Uterus (tissue), 4 donors: ENCODE data around the gene KLHDC8B. TPM values are rescaled to one million over a fixed set of nuclear protein-coding genes. Genes with fewer than 3 reads are reported as not detected.

Experiments used
- DNase-seq, 2 donors: peaks; one replicate each; pipeline ENCODE4 v3.0.0-alpha.2; 2019 to 2020
- H3K27ac ChIP-seq, 2 donors: fragments of 200-600 bp; sonication (generic); 1 replicate in 1 of 2; 2 replicates in 1 of 2; pipeline ENCODE4 v1.5.1; 2016 to 2018
- H3K27me3 ChIP-seq, 2 donors: fragments of 200-600 bp; sonication (generic); one replicate each; pipeline ENCODE4 v1.5.1; 2018 to 2019; ENCODE audit warnings: control low read depth in 1 of 2
- H3K36me3 ChIP-seq, 2 donors: fragments of 200-600 bp; sonication (generic); one replicate each; pipeline ENCODE4 v1.5.1; 2019; ENCODE audit warnings: control low read depth in 1 of 2
- H3K4me1 ChIP-seq, 2 donors: fragments of 200-600 bp; sonication (generic); one replicate each; pipeline ENCODE4 v1.5.1; 2018 to 2019; ENCODE audit warnings: control low read depth in 1 of 2
- H3K4me3 ChIP-seq, 2 donors: fragments of 200-600 bp; sonication (generic); 1 replicate in 1 of 2; 2 replicates in 1 of 2; pipeline ENCODE4 v1.5.1; 2018 to 2019; ENCODE audit warnings: mild to moderate bottlenecking in 1 of 2
- H3K9me3 ChIP-seq, 2 donors: fragments of 200-600 bp; sonication (generic); one replicate each; pipeline ENCODE4 v1.5.1; 2019; ENCODE audit warnings: control low read depth in 1 of 2
- CTCF ChIP-seq, 4 experiments: fragments of 200-600 bp in 2 of 4; fragments of 450-650 bp in 2 of 4; sonication (generic) in 2 of 4; IDR thresholded peaks; one replicate each; pipeline ENCODE4 v1.5.1; 2016 to 2019; ENCODE audit warnings: antibody characterized with exemption in 4 of 4, mild to moderate bottlenecking in 2 of 4, moderate library complexity in 1 of 4
- POLR2A ChIP-seq, 2 donors: fragments of 450-650 bp; IDR thresholded peaks; one replicate each; pipeline ENCODE4 v1.6.1; 2016; ENCODE audit warnings: antibody characterized with exemption in 2 of 2, mild to moderate bottlenecking in 1 of 2, moderate library complexity in 1 of 2
- intact Hi-C: fragments of 100-400 bp; cut with DNase I; formaldehyde crosslinking; loops from one replicate; pipeline ENCODE4 v1.15.1; 2023; ENCODE audit warnings: low total_unique reads
- total RNA-seq, 4 donors: library from RNA; depleted of rRNA in 3 of 4; stranded (reverse); fragments of >200 nt in 3 of 4; gene quantifications; one replicate each; pipeline versions ENCODE4 v1.1.0 to v1.2.4, GENCODE V29; 2014 to 2023
- donor health status: DM: yes; HTN: yes; CAD: no.

KLHDC8B gene
- total RNA-seq, 4 donors from 2014 or later, result 7.7 to 67.6 (median 39.4) TPM

- Histone ChIP-seq H3K4me3 (no peak overlapping the region), H3K27ac (no peak overlapping the region), H3K27me3 (no peaks in the 10 kb centered on the region), H3K36me3 (no peaks in the 10 kb centered on the region), H3K9me3 (no peaks in the 10 kb centered on the region), H3K4me1 (no peaks in the 10 kb centered on the region)
- intact Hi-C loops, result no loop called here
- DNase-seq, result no peak
- TF ChIP-seq CTCF (IDR thresholded peaks at IDR 0.05), result no peak
- no peak for TF ChIP-seq POLR2A (IDR thresholded peaks at IDR 0.05)
Measured at GRCh38 chr3:49163609-49164008, 7.8 kb upstream of the KLHDC8B start.

GRCh38 chr3:49164983-49165720, 6.2 kb upstream of the KLHDC8B start:
- H3K4me1 ChIP-seq, result no peaks in the 10 kb centered on the region
- H3K27ac ChIP-seq, result peak overlapping the region; percentile 92 to 95
- TF ChIP-seq POLR2A (IDR thresholded peaks at IDR 0.05) (no peak), CTCF (IDR thresholded peaks at IDR 0.05) (no peak)
- H3K36me3 ChIP-seq, result no peaks in the 10 kb centered on the region
- no peak for DNase-seq
- intact Hi-C loops, result no loop called here
- no peaks in the 10 kb centered on the region for H3K27me3 ChIP-seq
- H3K4me3 ChIP-seq, result peak overlapping the region; percentile 60 to 99
- no peaks in the 10 kb centered on the region for H3K9me3 ChIP-seq

GRCh38 chr3:49165771-49166751, 5.3 kb upstream of the KLHDC8B start, which contains the start of gene CCDC71:
TSS of gene CCDC71 (minus strand) at chr3:49166331. CDS start at chr3:49164208, 2,123 bp downstream.
- H3K27ac ChIP-seq, result peak within 1 kb of the TSS; percentile 92 to 95
- peaks cover 0 to 4% of the 10 kb centered on the region in 2 donors for H3K4me1 ChIP-seq
- H3K36me3 ChIP-seq, result no peaks in the 10 kb centered on the region
- no peaks in the 10 kb centered on the region for H3K9me3 ChIP-seq
- H3K4me3 ChIP-seq, result peak within 1 kb of the TSS; percentile 60 to 99
- peak; percentile 29 to 70 for TF ChIP-seq POLR2A (IDR thresholded peaks at IDR 0.05)
- peak in 2 of 4 experiments; percentile 12 to 16 for TF ChIP-seq CTCF (IDR thresholded peaks at IDR 0.05)
- no peaks in the 10 kb centered on the region for H3K27me3 ChIP-seq
- DNase-seq, result peak; percentile 76 to 78
- intact Hi-C loops, result no loop called here

GRCh38 chr3:49166752-49167556, 4.4 kb upstream of the KLHDC8B start:
- DNase-seq, result no peak
- Histone ChIP-seq H3K27ac (peak overlapping the region; percentile 92 to 95), H3K4me1 (peaks cover 0 to 4% of the 10 kb centered on the region in 2 donors), H3K9me3 (no peaks in the 10 kb centered on the region), H3K27me3 (no peaks in the 10 kb centered on the region), H3K36me3 (no peaks in the 10 kb centered on the region), H3K4me3 (peak overlapping the region; percentile 60 to 99)
- no peak for TF ChIP-seq POLR2A (IDR thresholded peaks at IDR 0.05)
- TF ChIP-seq CTCF (IDR thresholded peaks at IDR 0.05), result no peak
- intact Hi-C loops, result no loop called here
